K562 (cell line): ENCODE measurements around the gene NARF. TPM values are rescaled to one million over a fixed set of nuclear protein-coding genes. Genes with fewer than 3 reads are reported as not detected.

Source experiments
- ATAC-seq: fragments of 200-7000 bp; cut with Tn5 transposase; 3 replicates; pipeline ENCODE4 v1.9.1; 2020; ENCODE audit warnings: moderate library complexity
- BruUV-seq: library from RNA; stranded (reverse); fragments of 400-500 nt; replicated peaks from 2 replicates; lab custom pipeline; 2021; lab: Mats Ljungman, UMichigan
- CTCF ChIA-PET: fragments of 300-600 bp; formaldehyde crosslinking; extraction: SDS; loops from one replicate; lab custom pipeline; 2021; ENCODE audit warnings: low intra/inter-chr PET ratio; lab: Yijun Ruan, JAX
- POLR2A ChIA-PET: fragments of 300-600, 350-650 bp; sonication (Branson Sonifier 250); formaldehyde crosslinking; extraction: SDS; loops from one replicate; lab custom pipeline; 2021; ENCODE audit warnings: antibody characterized with exemption, inconsistent platforms; lab: Yijun Ruan, JAX
- DNase-seq, 4 experiments: peaks; one replicate each; pipeline versions ENCODE4 v3.0.0 to v3.0.0-alpha.2; 2011 to 2018; ENCODE audit warnings: low spot score in 3 of 4, mixed read lengths in 3 of 4; ENCODE audit errors: extremely low read depth in 1 of 4
- FAIRE-seq: peaks from 2 replicates; lab custom pipeline; 2011; peaks lifted over from hg19 to GRCh38; lab: Jason Lieb, UNC
- H2AFZ ChIP-seq: 2 replicates; pipeline ENCODE4 v1.6.0; 2011; ENCODE audit warnings: low read depth, low read length, control low read depth, inconsistent platforms
- H3K27ac ChIP-seq: fragments of 200-600 bp; 3 replicates; pipeline ENCODE4 v1.8.0; 2011; ENCODE audit warnings: low read depth, mild to moderate bottlenecking, control low read depth, inconsistent platforms, low read length, moderate library complexity, mixed read lengths; ENCODE audit errors: extremely low read depth
- H3K27me3 ChIP-seq, 2 experiments: fragments of 300-600 bp in 1 of 2; 2 replicates in 1 of 2; 3 replicates in 1 of 2; pipeline versions ENCODE4 v1.6.0 to v1.8.0; 2011; ENCODE audit warnings: inconsistent platforms in 2 of 2, low read length in 2 of 2, mild to moderate bottlenecking in 1 of 2, mixed read lengths in 1 of 2, moderate library complexity in 1 of 2; ENCODE audit not compliant: control insufficient read depth in 2 of 2, insufficient read depth in 2 of 2
- H3K36me3 ChIP-seq: fragments of 300-600 bp; 3 replicates; pipeline ENCODE4 v1.8.0; 2011; ENCODE audit warnings: mild to moderate bottlenecking, low read length, inconsistent platforms; ENCODE audit not compliant: control insufficient read depth, insufficient read depth
- H3K4me1 ChIP-seq, 2 experiments: fragments of 200-600 bp in 1 of 2; replicated peaks in 1 of 2; 2 replicates in 1 of 2; 3 replicates in 1 of 2; pipeline versions ENCODE4 v1.5.1 to v1.8.0; 2011; ENCODE audit warnings: inconsistent platforms in 2 of 2, low read length in 2 of 2, mild to moderate bottlenecking in 1 of 2, mixed read lengths in 1 of 2, moderate library complexity in 1 of 2; ENCODE audit not compliant: control insufficient read depth in 2 of 2, insufficient read depth in 2 of 2
- H3K4me2 ChIP-seq: 2 replicates; pipeline ENCODE4 v1.6.1; 2011; ENCODE audit warnings: low read length, control low read depth, inconsistent platforms, mixed read lengths; ENCODE audit not compliant: insufficient read depth
- H3K4me3 ChIP-seq: fragments of 200-600 bp; sonication (generic), shearing (Covaris generic); 2 replicates; pipeline ENCODE4 v1.5.1; 2016; ENCODE audit warnings: control low read depth, inconsistent platforms
- H3K79me2 ChIP-seq: fragments of 200-600 bp; 3 replicates; pipeline ENCODE4 v1.8.0; 2011; ENCODE audit warnings: low read length, inconsistent platforms; ENCODE audit not compliant: control insufficient read depth, insufficient read depth
- H3K9ac ChIP-seq, 2 experiments: 2 replicates each; pipeline versions ENCODE4 v1.6.0 to v1.6.1; 2011; ENCODE audit warnings: low read depth in 2 of 2, low read length in 2 of 2, control low read depth in 1 of 2, inconsistent platforms in 1 of 2, mild to moderate bottlenecking in 1 of 2, mixed read lengths in 1 of 2; ENCODE audit not compliant: insufficient read depth in 1 of 2
- H3K9me1 ChIP-seq: one replicate; pipeline ENCODE4 v1.6.0; 2011; ENCODE audit warnings: inconsistent platforms, mild to moderate bottlenecking, low read length, moderate library complexity; ENCODE audit not compliant: control insufficient read depth, insufficient read depth
- H3K9me3 ChIP-seq: replicated peaks from 2 replicates; pipeline ENCODE4 v1.5.1; 2011; ENCODE audit warnings: low read depth, low read length, inconsistent platforms; ENCODE audit not compliant: control insufficient read depth, insufficient read depth
- H4K20me1 ChIP-seq: replicated peaks from 2 replicates; pipeline ENCODE4 v1.6.1; 2011; ENCODE audit warnings: low read length, inconsistent platforms, mixed read lengths; ENCODE audit not compliant: control insufficient read depth, insufficient read depth
- BCL6 ChIP-seq: fragments of 250-450 bp; sonication (Bioruptor Pico); IDR thresholded peaks from 2 replicates; pipeline ENCODE4 v1.4.0; 2020
- BMI1 ChIP-seq: fragments of 150-350 bp; IDR thresholded peaks from 2 replicates; pipeline ENCODE4 v1.6.1; 2014; ENCODE audit warnings: low read length
- BRF1 ChIP-seq: IDR thresholded peaks from 3 replicates; pipeline ENCODE4 v1.6.1; 2011; ENCODE audit warnings: borderline replicate concordance, mild to moderate bottlenecking; ENCODE audit not compliant: insufficient read length; ENCODE audit errors: extremely low read depth
- EP400 ChIP-seq: fragments of 450-650 bp; IDR thresholded peaks from 2 replicates; pipeline ENCODE4 v1.6.1; 2017; ENCODE audit warnings: antibody characterized with exemption, mild to moderate bottlenecking, moderate library complexity
- GTF2B ChIP-seq: IDR thresholded peaks from 2 replicates; pipeline ENCODE4 v1.6.1; 2011; ENCODE audit not compliant: insufficient read length; ENCODE audit errors: extremely low read depth
- KDM1A ChIP-seq, 2 experiments: fragments of 450-650 bp; IDR thresholded peaks; 2 replicates each; pipeline ENCODE4 v1.6.1; 2016; ENCODE audit warnings: mild to moderate bottlenecking in 2 of 2
- NCOA2 ChIP-seq, 2 experiments: fragments of 450-650 bp; IDR thresholded peaks; 2 replicates each; pipeline ENCODE4 v1.6.1; 2018; ENCODE audit warnings: mild to moderate bottlenecking in 2 of 2, moderate library complexity in 1 of 2; ENCODE audit not compliant: partially characterized antibody in 2 of 2
- SMARCC2 ChIP-seq: fragments of 450-650 bp; IDR thresholded peaks from 2 replicates; pipeline ENCODE4 v1.6.1; 2017; ENCODE audit warnings: antibody characterized with exemption, moderate library complexity, mild to moderate bottlenecking, low read depth
- TFE3 ChIP-seq: fragments of 450-650 bp; formaldehyde crosslinking; IDR thresholded peaks from 2 replicates; pipeline ENCODE4 v1.4.0; 2020; ENCODE audit warnings: mild to moderate bottlenecking, mixed read lengths
- ZNF507 ChIP-seq: conservative IDR thresholded peaks from 2 replicates; pipeline ENCODE4 v1.6.1; 2017; ENCODE audit warnings: missing genetic modification characterization, missing compliant biosample characterization
- ZNF561 ChIP-seq: fragments of 450-650 bp; formaldehyde crosslinking; conservative IDR thresholded peaks from 2 replicates; pipeline ENCODE4 v1.4.0; 2020; ENCODE audit warnings: mild to moderate bottlenecking, moderate library complexity
- ZSCAN29 ChIP-seq: fragments of 450-650 bp; IDR thresholded peaks from 2 replicates; pipeline ENCODE4 v1.6.1; 2017
- WGBS: fragments of 100-300 bp; shearing (Covaris generic); methylation state at CpG from one replicate; pipeline ENCODE4 v1.1.6; 2016; ENCODE audit warnings: low coverage, mixed read lengths; ENCODE audit not compliant: insufficient coverage; ENCODE audit errors: missing lambda C conversion rate; 5-methylcytosine and 5-hydroxymethylcytosine counted together
- in situ Hi-C: fragments of 300-500 bp; cut with MboI; formaldehyde crosslinking; loops from 4 replicates; pipeline ENCODE4 v1.15.0; 2018; ENCODE audit warnings: inconsistent platforms, mixed read lengths
- intact Hi-C: fragments of 100-400 bp; cut with micrococcal nuclease; formaldehyde crosslinking; loops from 2 replicates; pipeline ENCODE4 v1.14.2; 2022
- polyA plus RNA-seq, 8 experiments: library from polyadenylated mRNA; depleted of rRNA in 4 of 8; stranded (reverse) in 5 of 8; unstranded in 3 of 8; fragments of >200 nt; fragmentation: Nextera tagmentation in 2 of 8; fragmentation: Illumina TruSeq in 1 of 8; extraction: Ambion mirVana in 2 of 8; extraction: Trizol in 1 of 8; gene quantifications; 2 replicates each; pipeline versions ENCODE4 v1.2.1 to v1.2.3, GENCODE V29; 2011 to 2014; ENCODE audit warnings: inconsistent platforms in 1 of 8, missing spikeins in 1 of 8
- total RNA-seq, 7 experiments: library from RNA; depleted of rRNA in 6 of 7; stranded (reverse); fragments of >200 nt in 6 of 7; fragmentation: Illumina TruSeq in 2 of 7; extraction: Trizol in 2 of 7; gene quantifications; 2 replicates each; pipeline versions ENCODE4 v1.2.1 to v1.2.3, GENCODE V29; 2011 to 2021; ENCODE audit warnings: low replicate concordance in 1 of 7

NARF gene
- total and polyA plus RNA-seq, 9 of the 15 experiments (the other 6 are each of a cell fraction or from before 2014, with no cell fraction given), result 60.4 to 423 (median 132) TPM

GRCh38 chr17:82412535-82413520 lies 45.7 kb upstream of the NARF start:
- intact Hi-C loops, result loop anchor here (10.0 kb wide), 1 partner anchor 142 kb away; no protein-coding TSS in a partner anchor
- FAIRE-seq (no peak), DNase-seq (no peak), ATAC-seq (no peak)
- in situ Hi-C loops, result no loop called here
- POLR2A ChIA-PET, result interaction anchor here (0.6 to 0.7 kb wide), 2 partner anchors 44 to 57 kb away, joined by 3 to 4 read pairs; no protein-coding TSS in a partner anchor
- no TSS peak for BruUV-seq
- Histone ChIP-seq H4K20me1 (peaks cover 13% of the 10 kb centered on the region), H3K9ac (peak overlapping the region in 1 of 2 experiments; percentile 70; a peak in 1 of 4 replicates), H3K9me3 (no peaks in the 10 kb centered on the region), H3K79me2 (peaks cover 23% of the 10 kb centered on the region), H2AFZ (no peak overlapping the region), H3K27ac (no peak overlapping the region), H3K4me2 (no peak overlapping the region), H3K36me3 (peaks cover 14% of the 10 kb centered on the region; the same call in 2 of the 3 replicates), H3K4me3 (no peak overlapping the region), H3K4me1 (peaks cover 4 to 35% of the 10 kb centered on the region in 2 experiments), H3K9me1 (peaks cover 5% of the 10 kb centered on the region), H3K27me3 (no peaks in the 10 kb centered on the region)
- 80% methylated on average over 19 of the region's 29 CpGs for WGBS
- CTCF ChIA-PET, result no interaction called here
- TF ChIP-seq SMARCC2 (no peak), ZNF561 (CRISPR knock-in tag) (no peak), BRF1 (no peak), KDM1A (IDR thresholded peaks at IDR 0.05) (no peak), TFE3 (CRISPR knock-in tag) (no peak), ZSCAN29 (no peak), NCOA2 (IDR thresholded peaks at IDR 0.05; ENCODE audit: partially characterized antibody in 2 of 2) (no peak), GTF2B (no peak), EP400 (no peak), ZNF507 (tag) (no peak), BCL6 (no peak), BMI1 (no peak)
